Hypothalamus (tissue), 51 donors: ENCODE results near the gene IPP.
"Not testable (repeated sequence)": the region's sequence is repeated elsewhere in the genome, so short reads cannot be mapped to it uniquely, and the experiment has no call there.

Experiments
- DNase-seq, 51 donors: peaks; one replicate each; lab custom pipeline; 2025; lab: John Stamatoyannopoulos, UW

The IPP gene

GRCh38 chr1:45746922-45747321 is 3.5 kb downstream of the IPP start:
- no peak for DNase-seq

DNA sequence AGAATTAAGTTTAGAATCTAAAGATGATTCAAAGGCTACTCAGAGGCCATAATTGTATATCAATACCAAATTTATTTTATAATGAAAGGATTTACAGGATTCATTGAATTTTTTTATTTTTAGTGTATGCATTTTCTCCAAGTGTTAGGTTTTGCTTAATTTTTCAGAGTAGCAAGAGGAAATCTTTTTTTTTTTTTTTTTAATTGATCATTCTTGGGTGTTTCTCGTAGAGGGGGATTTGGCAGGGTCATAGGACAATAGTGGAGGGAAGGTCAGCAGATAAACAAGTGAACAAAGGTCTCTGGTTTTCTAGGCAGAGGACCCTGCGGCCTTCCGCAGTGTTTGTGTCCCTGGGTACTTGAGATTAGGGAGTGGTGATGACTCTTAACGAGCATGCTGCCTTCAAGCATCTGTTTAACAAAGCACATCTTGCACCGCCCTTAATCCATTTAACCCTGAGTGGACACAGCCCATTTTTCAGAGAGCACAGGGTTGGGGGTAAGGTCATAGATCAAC is 10.8 kb downstream of the IPP start:
- not testable (repeated sequence) for DNase-seq

GRCh38 chr1:45739137-45739536 is 11.3 kb downstream of the IPP start:
- DNase-seq: no peak

DNA sequence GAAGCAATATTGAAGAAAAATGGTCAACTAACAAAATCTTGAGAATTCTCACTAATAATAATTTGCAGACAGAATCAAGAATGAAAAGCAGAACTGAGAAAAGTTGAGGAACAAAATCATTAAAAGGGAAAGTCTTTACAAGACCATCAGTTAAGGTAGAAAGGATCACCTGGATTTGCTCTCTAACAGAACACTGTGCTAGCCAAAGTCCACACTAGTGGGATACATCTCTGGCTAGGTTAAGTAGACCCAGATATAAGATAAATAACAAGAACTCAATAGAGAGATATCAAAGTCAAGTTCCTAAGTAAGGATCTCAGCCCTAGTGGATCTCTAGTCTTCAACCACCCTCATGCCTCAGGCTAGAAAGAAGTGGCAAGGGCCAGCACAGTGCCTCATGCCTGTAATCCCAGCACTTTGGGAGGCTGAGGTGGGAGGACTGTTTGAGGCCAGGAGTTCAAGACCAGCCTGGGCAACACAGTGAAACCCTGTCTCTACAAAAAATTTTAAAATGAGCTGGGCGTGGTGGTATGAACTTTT is 19.6 kb downstream of the IPP start:
- DNase-seq: no peak

DNA sequence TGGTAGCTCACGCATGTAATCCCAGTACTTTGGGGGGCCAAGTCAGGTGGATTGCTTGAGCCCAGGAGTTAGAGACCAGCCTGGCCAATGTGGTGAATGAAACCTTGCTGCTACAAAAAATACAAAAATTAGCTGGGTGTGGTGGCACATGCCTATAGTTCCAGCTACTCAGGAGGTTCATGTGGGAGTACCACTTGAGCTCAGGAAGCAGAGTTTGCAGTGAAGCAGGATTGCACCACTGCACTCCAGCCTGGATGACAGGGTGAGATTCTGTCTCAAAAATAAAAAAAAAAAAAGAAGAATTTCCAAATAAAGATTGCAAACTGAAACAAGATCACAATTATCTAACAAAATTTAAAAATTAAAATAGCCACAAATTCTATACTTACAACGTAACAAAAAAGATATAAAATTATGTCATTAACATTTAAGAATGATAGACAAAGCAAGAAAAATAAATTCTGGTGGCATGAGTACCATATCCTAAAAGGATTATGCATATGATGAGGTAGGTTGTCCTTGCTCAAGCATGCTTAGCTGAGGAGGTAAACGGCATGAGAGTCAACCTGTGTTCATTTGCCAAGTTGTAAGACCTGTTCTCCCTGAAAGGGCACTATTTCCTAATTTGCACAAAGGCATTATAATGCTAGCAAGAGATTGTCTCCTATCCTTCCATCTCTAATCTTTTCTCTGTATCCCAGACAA is 20.2 kb downstream of the IPP start:
- DNase-seq: no peak

DNA sequence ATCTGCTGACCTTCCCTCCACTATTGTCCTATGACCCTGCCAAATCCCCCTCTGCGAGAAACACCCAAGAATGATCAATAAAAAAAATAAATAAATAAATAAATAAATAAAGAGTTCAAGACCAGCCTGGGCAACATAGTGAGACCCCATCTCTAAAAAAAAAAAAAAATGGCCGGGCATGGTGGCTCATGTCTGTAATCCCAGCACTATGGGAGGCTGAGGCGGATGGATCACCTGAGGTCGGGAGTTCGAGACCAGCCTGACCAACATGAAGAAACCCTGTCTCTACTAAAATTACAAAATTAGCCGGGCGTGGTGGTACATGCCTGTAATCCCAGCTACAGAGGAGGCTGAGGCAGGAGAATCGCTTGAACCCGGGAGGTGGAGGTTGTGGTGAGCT is 24.4 kb downstream of the IPP start:
- DNase-seq: not testable (repeated sequence)

DNA sequence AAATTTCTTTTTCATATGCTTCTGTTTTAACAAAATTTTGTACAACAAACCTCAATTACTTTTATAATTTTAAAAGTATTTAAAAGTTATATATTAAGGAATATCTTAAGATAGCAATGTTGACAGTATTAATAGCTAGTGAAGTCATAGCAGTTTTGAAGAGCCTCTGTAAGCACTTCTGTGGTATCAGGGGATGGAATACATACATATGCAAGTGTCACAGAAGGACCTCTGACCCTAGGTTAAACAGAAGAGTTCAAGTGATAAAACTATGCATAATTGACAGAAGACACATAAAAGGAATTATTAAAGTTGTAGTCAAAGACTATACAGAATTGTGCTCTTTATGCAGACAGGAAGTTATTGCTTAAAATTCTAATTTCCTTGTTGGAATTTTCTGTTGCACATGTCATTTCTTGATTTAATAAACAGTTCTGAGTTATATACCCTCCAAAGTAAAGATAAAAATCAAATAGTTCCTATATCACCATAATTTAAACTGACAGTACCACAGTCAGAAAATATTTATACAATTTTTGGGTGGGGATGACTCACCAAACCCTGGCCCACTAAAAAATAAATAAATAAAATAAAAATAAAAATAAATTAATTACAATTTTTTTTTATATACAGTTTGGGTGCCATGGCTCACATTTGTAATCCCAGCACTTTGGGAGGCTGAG is 27.1 kb downstream of the IPP start:
- DNase-seq: no peak

DNA sequence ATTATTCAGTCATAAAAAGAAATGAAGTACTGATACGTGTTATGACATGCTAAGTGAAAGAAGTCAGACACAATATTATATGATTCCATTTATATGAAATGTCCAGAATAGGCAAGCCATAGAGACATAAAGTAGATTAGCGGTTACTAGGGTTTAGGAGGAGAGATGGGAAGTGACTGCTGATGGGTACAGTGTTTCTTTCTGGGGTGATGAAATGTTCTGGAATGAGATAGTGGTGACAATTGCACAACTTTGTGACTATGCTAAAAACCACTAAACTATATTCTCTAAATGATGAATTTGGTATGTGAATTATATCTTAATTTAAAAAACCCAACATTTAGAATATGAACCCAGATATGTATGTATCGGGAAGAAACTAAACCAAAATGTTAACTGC is 27.6 kb downstream of the IPP start:
- DNase-seq: no peak

DNA sequence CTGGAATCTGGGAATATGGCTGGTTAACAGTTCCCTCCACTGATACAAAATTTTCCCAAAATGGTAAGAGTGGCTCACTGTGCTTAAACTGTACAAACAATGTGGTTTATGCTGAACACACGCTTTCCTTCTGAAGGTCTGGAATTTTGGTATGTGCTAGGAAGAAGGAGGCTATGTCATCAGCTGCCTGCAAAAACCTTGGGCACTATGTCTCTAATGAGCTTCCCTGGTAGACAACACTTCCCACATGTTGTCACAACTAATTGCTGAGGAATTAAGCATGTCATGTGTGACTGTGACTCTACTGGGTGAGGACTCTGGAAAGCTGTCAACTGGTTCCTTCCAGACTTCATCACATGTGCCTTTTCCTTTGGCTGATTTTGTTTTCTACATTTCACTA is 29.2 kb downstream of the IPP start:
- no peak for DNase-seq

GRCh38 chr1:45718289-45718688 is 32.2 kb downstream of the IPP start:
- no peak for DNase-seq

- DNase-seq: not testable (repeated sequence)
These were observed 33.1 kb downstream of the IPP start for GRCh38 chr1:45717386-45717785.

- DNase-seq: no peak
These were observed 33.8 kb downstream of the IPP start for GRCh38 chr1:45716700-45717099.

DNA sequence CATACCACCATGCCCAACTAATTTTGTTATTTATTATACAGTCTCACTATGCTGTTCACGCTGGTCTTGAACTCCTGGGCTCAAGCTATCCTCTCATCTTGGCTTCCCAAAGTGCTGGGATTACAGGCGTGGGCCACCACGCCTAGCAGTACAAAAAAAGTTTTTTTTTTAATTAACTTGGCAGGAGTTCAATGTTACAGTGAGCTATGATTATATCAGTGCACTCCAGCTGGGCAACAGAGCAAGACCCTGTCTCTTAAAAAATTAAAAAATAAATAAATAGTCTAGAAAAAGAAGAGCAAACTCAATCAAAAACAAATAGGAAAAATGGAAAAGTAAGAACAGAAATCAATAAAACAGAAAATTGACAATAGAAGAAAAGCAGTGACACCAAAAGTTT is 36.7 kb downstream of the IPP start:
- no peak for DNase-seq

DNA sequence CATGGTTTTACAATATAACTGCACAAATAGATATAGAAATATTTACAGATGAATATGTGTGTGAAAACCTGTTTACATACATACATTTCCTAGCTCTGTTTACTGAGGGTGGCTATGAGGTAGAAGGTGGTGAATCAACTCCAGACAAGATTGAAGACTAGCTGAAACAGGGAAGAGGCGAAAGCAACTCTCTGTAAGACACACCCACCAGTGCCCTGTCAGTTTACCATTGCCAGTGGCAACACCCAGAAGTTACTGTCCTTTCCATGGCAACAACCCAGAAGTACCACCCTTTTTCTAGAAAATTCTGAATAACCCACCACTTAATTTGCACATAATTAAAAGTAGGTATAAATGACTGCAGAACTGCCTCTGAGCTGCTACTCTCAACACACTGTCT is 45.8 kb downstream of the IPP start:
- no peak for DNase-seq

GRCh38 chr1:45694823-45695222 is 55.6 kb downstream of the IPP start:
- no peak for DNase-seq

DNA sequence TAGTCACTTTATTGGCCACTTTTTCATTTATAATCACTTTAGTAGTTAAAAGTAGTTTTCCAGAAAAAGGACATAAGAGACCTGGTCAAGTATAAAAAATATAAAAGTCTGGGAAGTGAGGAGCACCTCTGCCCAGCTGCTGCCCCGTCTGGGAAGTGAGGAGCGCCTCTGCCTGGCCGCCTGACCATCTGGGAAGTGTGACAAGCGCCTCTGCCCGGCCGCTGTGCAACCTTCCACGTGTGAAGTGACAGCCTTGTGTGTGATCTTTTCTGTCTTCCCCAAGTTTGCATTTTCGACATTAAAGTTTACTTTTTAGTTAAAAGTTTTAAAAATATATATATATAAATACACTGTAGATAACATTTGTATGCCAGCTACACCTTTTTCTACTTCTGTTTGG is 56.6 kb downstream of the IPP start:
- DNase-seq: not testable (repeated sequence)

DNA sequence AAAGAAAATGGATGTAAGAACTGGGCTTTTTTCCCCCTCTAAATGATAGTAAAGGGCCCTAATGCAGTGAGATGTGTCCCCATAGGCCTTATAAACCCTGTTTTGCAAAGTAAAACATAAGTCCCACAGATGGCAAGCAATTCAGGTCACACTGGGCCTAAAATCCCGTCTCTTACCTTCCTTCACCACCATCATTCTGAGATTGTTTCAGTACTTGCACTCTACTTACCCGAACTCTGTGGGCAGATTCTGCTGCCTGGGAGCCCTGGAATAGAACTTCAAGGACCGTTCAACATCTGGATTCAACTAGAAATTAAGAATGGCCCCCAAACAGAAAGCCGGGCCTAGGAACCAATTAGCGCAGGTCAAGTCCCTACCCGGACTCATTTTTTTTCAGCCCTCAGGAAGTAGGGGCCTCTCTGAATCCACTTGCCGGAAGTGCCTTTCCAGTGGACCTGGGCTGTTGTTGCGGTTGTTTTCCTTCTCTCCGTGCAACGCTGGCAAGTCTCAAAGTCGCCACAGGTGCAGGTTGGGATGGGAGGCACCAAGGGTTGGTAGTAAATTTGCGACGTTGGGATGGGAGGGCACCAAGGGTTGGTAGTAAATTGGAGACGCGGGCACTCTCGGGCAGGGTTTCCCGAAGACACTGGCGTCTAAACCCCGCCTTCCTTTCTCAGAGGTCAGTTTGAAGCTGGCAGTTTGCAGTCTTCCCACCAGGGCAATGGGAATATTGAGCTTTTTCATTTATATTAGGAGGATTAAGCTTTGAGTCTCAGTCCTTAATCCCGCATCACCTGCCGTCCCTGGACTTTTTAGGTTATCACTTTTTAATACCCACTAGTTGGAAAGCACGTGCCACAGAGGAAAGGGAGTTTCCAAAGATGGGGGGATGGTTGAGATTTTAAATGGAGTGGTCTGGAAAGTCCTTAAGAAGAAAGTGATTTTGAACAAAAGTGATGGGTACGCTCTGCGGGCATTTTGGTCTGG is 62.4 kb downstream of the IPP start, which contains the start of gene TMEM69:
TSS of gene TMEM69 (plus strand) at position 428 of the 987 bp plus-strand sequence. CDS start 2,888 bp downstream, outside the sequence.
- peak in 50 of 51 donors; percentile 14 to 93 (median 60) for DNase-seq

DNA sequence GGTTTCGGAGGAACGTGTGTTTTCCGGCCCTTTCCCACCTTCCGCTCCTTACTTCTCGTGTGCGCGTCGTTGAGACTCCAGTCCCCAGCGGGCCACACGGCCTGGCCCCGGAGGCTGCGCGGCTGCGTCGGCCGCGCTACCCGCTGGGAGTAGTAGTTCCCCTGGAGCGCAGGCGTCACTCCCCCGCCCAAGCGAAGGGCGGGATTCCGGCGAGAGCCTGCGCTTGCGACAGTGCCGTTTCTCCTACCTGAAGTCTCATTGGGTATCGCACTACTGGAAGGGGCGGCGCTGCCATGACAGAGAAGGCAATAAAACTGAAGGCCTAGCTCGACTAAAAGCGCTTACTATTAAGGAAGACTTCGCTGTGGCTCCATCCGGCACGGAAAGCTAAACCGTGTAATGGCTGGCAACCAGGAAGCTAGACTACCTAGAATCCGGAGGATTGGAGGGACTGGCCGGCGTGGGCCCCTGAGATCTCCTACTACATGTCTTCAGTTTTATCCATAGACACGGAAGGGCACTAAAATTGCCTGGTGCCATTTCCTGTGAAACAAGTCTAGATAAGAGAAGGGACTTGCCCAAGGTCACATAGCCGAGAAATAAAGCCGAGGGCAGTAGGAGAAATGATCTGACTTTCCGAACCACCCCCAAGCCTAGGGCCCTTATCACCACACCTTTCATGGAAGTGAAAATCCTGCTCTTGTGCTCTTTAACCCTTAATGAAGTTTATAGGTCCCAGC is 63.3 kb downstream of the IPP start:
- DNase-seq: peak; percentile 75 to 98 (median 95)

GRCh38 chr1:45686288-45687013 is 64.0 kb downstream of the IPP start, which contains the start of gene GPBP1L1:
TSS of gene GPBP1L1 (minus strand) at chr1:45686533. CDS start at chr1:45659087, 27,446 bp downstream.
- peak; percentile 77 to 98 (median 96) for DNase-seq
